HK-2 (cell line): ENCODE measurements around the gene CALHM4.
"Not testable (repeated sequence)": the region's sequence is repeated elsewhere in the genome, so short reads cannot be mapped to it uniquely, and the experiment has no call there.

Source experiments
- DNase-seq: peaks from one replicate; pipeline ENCODE4 v3.0.0-alpha.2; 2018; ENCODE audit not compliant: unreplicated experiment

CALHM4 gene

DNA sequence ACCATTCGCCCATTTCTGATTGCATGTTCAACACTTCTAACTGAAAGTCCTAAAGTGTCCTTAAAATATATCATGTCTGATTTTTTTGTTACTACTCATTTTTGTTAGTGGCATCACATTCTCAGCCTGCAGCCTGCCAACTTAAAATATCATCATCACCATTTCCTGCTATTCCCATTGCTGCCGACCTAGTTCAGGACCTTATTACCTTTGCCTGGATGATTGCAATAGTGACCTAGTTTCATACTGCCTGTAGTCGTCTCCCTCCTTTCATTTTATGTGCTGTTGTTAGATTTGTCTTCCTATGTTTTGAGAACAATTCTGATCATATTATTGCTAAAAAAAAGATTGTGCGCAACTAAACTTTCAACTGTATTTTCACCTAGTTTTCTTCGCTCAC, 23.9 kb downstream of the CALHM4 start:
- no peak for DNase-seq

GRCh38 chr6:116578335-116578734, 24.8 kb downstream of the CALHM4 start:
- no peak for DNase-seq

DNA sequence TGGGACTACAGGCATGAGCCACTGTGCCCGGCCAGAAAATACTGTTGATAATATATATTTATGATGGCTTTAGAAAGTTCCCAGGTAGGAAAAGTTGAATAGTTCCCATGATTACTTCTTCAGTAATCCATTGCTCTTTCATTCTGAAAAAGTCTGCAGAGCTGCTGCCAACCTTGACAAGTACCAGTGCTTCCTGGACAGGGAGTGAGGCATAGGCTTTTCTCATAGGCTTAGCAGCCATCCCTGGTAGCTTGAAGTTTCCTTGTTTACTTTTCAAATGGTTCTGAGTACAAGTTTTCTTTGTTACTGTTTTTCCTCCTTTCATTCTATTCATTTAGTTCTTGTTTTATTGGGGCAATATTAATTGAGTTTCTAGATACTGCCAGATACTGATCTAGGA, 25.6 kb downstream of the CALHM4 start:
- no peak for DNase-seq

DNA sequence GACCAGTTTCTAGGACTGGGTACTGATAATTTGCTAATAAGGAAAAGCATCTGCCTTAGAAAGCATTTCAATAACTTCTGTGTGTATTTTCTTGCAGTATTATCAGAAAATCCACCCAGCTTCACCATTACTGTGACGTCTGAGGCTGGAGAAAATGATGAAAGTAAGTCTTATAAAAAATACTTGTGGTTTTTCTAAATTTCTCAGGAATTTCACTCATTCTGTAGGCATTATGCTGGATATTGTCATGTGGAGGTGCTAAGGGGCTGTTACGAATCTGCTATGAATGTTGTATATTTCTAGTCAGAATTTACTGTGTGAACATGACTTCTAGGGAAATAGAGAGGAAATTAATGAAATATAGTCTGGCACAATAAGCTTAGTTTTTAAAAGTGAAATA, 26.6 kb downstream of the CALHM4 start:
- DNase-seq, result no peak

- DNase-seq, result no peak
Measured at GRCh38 chr6:116586276-116586675, 32.7 kb downstream of the CALHM4 start.

GRCh38 chr6:116586738-116587137, 33.2 kb downstream of the CALHM4 start:
- DNase-seq, result no peak

DNA sequence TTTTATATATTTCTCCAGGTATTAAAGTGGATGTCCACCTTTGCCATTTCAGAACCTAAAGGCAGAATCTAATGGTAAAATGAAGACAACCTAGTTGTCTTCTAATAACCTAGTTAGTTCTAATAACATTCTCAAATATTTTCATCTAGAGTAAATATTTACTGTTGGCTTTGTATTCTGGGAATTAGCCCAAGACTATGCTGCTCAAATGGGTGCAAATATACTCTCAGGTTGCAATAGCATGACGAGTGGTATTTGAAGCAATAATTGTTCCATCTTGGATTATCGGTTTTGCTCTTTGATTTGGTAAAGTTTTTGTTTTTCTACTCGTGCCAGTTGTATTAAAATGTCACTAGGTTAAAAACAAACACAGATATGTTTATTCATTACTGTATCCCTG, 41.7 kb downstream of the CALHM4 start:
- no peak for DNase-seq

- no peak for DNase-seq
Measured at GRCh38 chr6:116596815-116597214, 43.3 kb downstream of the CALHM4 start.

- not testable (repeated sequence) for DNase-seq
Measured at GRCh38 chr6:116603916-116604315, 50.4 kb downstream of the CALHM4 start.

- DNase-seq, result not testable (repeated sequence)
Measured at GRCh38 chr6:116604868-116605267, 51.3 kb downstream of the CALHM4 start.

DNA sequence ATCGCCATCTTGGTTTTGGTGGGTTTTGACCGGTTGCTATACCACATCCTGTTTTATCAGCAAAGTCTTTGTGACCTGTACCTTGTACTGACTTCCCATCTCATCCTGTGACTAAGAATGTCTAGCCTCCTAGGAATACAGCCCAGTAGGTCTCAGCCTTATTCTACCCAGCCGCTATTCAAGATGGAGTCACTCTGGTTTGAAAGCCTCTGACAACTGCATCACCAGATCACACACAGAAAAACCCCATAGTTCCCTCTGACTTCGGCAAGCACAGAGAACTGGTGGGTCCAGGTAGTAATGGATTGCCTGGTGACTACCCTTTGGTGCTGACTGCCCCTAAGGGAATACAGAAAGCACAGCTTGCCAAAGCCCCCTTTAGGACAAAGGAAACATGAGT, 52.4 kb downstream of the CALHM4 start:
- DNase-seq, result no peak
